ENCODE measurements around the gene CCDC116.
"Not testable (repeated sequence)": the region's sequence is repeated elsewhere in the genome, so short reads cannot be mapped to it uniquely, and the experiment has no call there.

The CCDC116 gene

DNA sequence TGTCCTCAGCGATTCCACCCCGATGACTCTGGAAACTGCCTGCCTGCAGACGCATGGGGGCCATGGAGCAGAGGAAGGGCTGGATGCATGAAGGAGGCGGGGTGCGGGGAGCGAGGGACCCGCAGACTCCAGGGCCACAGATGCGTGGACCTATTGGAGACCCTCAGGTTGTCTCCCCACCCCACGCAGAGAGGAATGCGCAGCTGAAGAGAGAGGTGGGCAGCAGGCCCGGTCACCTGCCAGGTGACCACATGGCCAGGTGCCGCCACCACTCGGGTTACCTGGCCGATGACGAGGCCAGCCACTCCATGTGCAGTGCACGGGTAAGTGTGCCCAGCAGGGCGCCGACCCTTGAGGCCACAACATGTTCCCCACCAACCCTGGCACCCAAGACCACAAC is 371 bp downstream of the CCDC116 start:
- DNase-seq, result no peak

GRCh38 chr22:21633481-21633880 is 921 bp downstream of the CCDC116 start:
- no peak for DNase-seq

DNA sequence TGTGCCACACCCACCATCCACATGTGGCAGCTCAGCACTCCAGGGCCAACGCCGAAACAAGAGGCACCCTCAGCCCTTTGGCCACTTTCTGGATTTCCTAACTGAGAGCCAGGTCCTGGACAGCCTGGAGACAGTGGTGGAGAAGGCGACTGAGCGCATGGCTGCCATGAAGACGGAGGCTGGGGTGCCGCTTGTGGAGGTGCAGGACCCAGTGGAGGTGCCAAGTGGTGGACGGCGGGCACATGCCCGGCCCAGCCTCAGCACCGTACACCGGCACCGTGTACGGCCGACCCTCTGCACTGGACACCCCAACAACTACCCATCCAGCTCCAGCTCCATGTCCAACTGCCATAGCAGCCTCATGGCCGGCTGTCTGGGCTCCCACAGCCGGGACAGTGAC is 1.5 kb downstream of the CCDC116 start:
- DNase-seq, result no peak

DNA sequence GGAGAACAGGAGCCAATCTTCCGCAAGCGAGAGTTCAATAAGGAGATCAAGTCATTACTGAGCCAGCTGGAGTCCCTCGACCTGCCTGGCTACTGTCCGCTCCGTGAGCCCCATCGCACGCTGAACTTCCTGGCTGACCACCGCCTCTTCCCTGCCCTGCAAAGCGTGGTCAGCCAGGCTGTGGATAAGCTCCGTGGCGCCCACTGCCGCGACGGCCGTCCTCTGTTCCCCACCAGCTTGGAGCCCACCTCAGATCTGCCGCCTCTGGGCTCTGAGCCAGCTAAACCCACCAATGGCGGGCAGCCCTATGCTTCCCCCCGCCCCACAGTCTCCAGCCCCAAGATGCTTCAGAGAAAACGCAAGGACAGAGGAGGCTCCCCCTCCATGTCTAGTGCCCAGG is 2.3 kb downstream of the CCDC116 start:
- DNase-seq, result no peak

- DNase-seq, result no peak
These were observed 3.4 kb downstream of the CCDC116 start for GRCh38 chr22:21635771-21636510.

DNA sequence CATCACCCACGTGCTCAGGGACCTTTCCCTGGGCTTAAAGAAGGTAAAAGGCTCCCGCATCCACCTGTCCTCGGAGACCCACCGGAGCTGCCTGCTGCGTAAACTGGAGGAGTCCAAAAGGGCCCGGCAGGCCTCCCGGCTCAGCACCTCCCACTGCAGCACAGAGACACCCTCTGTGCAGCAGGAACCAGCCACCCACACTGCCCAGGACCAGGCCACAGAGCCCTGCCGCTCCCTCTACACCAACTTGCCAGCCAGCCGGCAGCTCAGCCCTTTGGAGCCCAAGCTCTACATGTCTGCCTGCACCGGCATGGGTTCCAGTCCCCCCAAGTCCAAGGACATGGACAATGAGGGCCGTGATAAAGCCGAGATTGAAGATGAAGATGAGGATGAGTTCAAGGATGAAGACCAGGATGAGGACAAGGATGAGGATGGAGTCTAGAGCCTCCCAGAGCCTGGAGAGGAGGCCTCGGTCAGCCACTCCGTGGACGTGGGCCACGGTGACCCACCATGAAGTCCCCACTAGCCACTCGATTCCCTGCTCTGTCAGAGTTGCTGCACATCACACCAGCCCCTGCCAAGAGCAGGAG is 4.2 kb downstream of the CCDC116 start:
- DNase-seq, result no peak

DNA sequence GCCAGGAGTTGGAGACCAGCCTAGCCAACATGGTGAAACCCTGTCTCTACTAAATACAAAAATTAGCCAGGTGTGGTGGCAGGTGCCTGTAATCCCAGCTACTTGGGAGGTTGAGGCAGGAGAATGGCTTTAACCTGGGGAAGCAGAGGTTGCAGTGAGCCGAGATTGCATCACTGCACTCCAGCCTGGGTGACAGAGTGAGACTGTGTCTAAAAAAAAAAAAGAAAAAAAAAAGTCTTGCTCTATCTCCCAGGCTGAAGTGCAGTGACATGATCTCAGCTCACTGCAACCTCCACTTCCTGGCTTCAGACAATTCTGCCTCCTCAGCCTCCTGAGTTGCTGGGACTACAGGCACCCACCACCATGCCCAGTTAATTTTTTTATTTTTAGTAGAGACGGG is 4.9 kb downstream of the CCDC116 start:
- DNase-seq, result not testable (repeated sequence)

DNA sequence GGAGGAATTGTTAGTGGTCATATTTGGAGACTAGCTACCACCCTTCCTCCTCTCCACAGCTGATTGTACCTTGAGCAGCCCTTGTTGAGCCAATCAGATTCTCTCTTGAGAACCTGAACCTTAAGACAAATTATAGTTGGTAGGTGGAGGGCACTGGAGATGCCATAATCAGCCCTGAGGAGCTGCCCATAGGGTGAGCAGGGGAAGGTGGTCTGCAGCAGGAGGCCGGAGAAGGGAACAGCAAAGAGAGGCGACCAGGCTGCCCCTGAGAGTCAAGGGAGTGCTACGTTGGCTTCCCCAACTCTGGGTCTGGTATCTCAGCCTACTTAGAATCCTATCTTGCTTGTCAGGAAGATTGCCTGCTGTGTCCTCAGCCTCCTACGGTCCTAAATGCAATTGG is 6.8 kb downstream of the CCDC116 start:
- DNase-seq, result no peak

DNA sequence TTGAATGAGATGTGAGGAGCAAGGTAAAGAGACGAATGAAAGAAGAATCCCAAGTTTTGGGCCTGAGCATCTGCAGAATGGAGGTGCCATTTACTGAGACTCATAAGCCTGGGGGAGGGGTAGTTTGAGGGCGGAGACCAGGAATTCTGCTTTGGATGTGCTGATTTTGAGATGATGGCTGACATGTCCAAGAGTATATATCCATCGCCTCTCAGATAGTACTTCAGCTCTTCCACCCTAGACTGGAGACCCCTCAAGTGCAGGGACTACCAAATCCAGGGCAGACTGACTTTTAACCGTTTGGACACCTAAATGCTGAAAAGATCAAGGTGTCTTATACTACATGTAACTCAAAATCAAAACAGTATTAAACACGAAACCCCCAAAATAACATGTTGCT is 8.2 kb downstream of the CCDC116 start:
- DNase-seq, result no peak

DNA sequence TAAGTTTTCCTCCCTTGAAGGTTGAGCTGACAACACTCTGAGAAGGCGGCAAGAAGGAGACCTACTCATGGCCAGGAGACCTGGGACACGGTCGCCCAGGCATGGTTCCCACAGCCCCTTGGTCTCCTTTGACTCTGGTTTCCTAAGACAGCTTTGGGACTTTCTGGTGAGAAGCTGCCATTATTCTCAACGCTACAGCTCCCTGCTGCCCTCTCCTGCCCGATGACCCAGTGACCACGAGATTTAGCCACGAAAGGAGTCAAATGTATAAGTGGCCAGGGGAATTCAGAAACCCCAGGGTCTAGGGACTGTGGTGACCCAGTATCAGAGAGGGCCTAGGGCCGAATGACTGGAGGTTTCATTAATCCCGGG is 8.8 kb downstream of the CCDC116 start:
- DNase-seq, result no peak

DNA sequence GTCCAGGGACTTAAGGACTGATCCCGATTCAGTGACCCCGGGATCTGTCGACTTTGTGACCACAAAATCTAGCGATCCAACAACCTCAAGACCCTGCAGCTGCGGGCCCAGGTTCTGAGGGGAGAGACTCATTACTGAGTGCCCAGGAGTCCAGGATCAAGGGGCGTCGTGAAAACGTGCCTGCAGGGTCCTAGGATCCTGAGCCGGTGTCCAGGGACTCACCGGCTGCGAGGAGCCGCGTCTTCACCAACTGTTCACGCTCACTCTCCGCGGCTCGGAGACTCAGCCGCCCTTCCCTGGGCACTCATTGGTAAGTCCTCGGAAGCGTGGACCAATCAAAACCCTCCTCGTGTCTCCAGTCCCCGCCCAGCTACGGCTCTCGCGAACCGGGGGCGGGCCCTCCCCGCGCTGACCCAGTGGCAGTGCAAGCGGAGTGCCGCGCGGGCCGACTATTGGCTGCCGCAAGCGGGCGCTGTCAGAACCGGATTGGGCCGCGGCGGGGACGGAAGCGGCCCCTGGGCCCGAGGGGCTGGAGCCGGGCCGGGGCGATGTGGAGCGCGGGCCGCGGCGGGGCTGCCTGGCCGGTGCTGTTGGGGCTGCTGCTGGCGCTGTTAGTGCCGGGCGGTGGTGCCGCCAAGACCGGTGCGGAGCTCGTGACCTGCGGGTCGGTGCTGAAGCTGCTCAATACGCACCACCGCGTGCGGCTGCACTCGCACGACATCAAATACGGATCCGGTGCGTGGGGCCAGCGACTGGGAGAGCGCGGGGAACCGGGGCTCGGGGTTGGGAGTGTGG is 9.4 kb downstream of the CCDC116 start, which contains the start of gene SDF2L1:
SDF2L1 (plus strand) TSS at position 514 of the 795 bp plus-strand sequence; CDS start at position 549, 35 bp downstream.
- DNase-seq, result peak; percentile 93 to 98 (median 96)

DNA sequence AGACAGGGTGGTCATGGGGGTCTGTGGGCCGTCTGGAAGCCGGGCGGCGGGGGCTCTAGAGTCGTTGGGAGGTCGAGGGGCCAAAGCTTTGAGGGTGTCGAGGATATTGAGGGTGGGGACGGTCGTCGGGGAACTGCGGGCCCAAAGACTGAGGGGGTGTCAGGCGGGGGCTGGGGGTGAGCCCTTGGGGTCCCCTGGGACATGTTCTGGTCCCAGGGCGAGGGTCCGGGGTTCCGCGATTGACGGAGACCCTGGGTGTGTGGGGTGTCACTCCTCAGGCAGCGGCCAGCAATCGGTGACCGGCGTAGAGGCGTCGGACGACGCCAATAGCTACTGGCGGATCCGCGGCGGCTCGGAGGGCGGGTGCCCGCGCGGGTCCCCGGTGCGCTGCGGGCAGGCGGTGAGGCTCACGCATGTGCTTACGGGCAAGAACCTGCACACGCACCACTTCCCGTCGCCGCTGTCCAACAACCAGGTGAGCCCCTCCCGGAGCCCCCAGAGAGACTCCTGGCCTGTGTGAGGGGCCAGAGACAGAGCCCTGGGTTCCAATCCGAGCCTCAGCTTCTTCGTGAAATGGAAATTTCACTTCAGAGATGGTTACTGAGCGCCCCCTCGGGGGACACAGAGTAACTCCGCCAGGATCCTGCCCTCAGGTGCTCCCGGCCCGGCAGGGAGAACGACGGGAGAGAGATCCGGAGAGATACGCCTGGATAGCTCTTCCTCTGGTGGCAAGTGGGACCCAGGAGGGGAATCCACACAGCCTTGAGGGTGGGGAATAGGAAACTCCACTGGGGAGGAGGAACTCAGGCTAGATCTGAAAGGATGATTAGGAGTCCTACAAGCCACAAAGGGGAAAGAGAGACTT is 10.3 kb downstream of the CCDC116 start:
- peak in 2 of 4 experiments; percentile 37 to 44 for DNase-seq

DNA sequence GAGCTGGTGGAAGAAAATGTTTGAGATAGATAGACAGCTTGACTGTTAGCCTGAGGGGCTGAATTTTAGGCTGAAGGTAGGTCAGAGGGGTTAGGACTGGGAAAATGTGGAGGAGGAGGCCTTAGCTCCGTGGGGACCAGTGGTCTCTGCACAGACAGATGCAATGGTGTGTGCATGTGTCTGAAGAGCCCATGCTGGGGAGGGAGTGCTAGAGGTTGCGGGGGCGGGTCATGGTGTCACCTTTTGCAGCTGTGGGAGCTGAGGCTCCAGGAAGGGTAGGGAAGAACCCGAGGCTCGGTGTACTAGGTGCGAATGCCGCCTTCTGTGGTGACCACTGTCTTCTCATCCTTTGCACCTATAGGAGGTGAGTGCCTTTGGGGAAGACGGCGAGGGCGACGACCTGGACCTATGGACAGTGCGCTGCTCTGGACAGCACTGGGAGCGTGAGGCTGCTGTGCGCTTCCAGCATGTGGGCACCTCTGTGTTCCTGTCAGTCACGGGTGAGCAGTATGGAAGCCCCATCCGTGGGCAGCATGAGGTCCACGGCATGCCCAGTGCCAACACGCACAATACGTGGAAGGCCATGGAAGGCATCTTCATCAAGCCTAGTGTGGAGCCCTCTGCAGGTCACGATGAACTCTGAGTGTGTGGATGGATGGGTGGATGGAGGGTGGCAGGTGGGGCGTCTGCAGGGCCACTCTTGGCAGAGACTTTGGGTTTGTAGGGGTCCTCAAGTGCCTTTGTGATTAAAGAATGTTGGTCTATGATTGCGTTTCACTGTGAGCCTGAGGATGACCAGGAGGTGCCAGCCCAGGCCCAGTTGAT is 11.2 kb downstream of the CCDC116 start:
- DNase-seq, result no peak

GRCh38 chr22:21645513-21645912 is 13.0 kb downstream of the CCDC116 start:
- DNase-seq, result not testable (repeated sequence)

GRCh38 chr22:21646608-21647590 is 14.3 kb downstream of the CCDC116 start:
- peak in 3 of 4 experiments; percentile 28 to 66 (median 33) for DNase-seq

- no peak for DNase-seq
These were observed 17.7 kb downstream of the CCDC116 start for GRCh38 chr22:21650280-21650679.

- no peak for DNase-seq
These were observed 18.4 kb downstream of the CCDC116 start for GRCh38 chr22:21650823-21651520.

DNA sequence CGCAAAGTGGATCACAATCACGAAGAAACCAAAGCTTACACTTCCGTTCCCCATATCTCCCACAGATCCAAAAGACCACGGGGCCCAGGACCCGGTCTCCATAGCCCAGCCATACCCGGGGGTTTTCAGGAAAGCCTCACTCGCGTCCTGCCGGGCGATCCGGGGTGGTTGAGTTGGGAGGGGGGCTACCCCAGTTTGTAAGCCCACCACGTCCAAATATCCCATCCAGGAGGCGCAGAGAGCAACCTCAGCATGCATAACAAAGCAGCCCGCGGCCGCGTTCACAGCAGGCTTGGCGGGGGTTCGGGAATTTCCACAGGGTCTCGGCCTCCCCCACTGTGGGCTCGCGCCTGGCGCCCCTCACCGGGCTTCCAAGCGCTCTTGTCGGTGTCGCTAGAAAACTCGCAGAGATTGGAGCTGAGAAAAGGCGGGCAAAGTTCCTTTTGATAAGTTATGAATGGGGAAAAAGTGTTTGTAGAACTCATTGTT is 19.0 kb downstream of the CCDC116 start:
- no peak for DNase-seq

- peak; percentile 42 to 75 (median 64) for DNase-seq
These were observed 19.5 kb downstream of the CCDC116 start for GRCh38 chr22:21652010-21652546.

Measured in activated naive CD4-positive, alpha-beta T cell (primary cell).